Measurements from ENCODE around the gene GPR37L1. TPM values are rescaled to one million over a fixed set of nuclear protein-coding genes. Genes with fewer than 3 reads are reported as not detected.
A peak's percentile ranks its signal among the peaks of the same experiment; 100 is the strongest.

GPR37L1 gene
- total and polyA plus RNA-seq, 2 of the 8 experiments (the other 6 are each of a cell fraction or from before 2014, with no cell fraction given), result 0.13 to 0.23 TPM

DNA sequence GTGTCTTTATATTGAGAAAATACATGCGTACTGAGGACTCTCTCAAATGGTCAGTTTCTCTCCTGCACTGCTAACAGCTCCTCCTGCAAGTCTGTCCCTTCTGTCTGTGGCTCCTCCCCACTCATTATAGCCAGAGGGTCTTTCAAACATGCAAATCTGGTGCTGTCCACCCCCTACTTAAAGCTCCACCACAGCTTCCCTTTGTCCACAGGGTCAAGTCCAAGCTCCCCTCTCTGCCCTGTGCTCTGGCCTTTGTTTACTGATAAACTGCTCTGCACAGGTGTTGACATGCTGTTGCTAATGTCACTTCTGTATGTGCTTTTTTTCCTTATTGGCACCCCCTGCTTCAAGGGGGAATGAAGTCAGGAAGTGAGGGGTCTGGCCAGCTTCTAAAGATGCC is 47.7 kb upstream of the GPR37L1 start:
- Histone ChIP-seq H3K14ac (ENCODE audit: insufficient read length) (no peak overlapping the region), H4K20me1 (replicated peaks in 1 of 2; ENCODE audit: control insufficient read depth in 1 of 2, insufficient read depth in 2 of 2, low read length in 2 of 2) (no peaks in the 10 kb centered on the region), H3K23ac (ENCODE audit: insufficient read length) (no peak overlapping the region), H2AK5ac (ENCODE audit: low read depth, low read length) (no peak overlapping the region), H4K91ac (replicated peaks; ENCODE audit: insufficient read length, low read length) (no peak overlapping the region), H2BK15ac (ENCODE audit: low read length) (no peak overlapping the region), H3K4me1 (replicated peaks in 1 of 4; ENCODE audit: control insufficient read depth in 3 of 4, insufficient read depth in 4 of 4, low read length in 3 of 4) (peaks cover 0 to 4% (median 3%) of the 10 kb centered on the region in 4 experiments; a peak in 4 of 7 replicates), H2BK5ac (ENCODE audit: low read depth, low read length) (0 out of 2 replicates have a peak overlapping the region, but pooled peaks have one; percentile 28), H3K18ac (ENCODE audit: extremely low read depth, low read length) (no peak overlapping the region), H2BK120ac (replicated peaks; ENCODE audit: low read depth, low read length) (no peak overlapping the region), H2BK12ac (ENCODE audit: low read depth, low read length) (no peak overlapping the region), H3K4me3 (ENCODE audit: extremely low read depth in 1 of 4, insufficient read depth in 2 of 4, low read depth in 3 of 4, low read length in 4 of 4) (no peak overlapping the region), H3K79me2 (ENCODE audit: control insufficient read depth in 1 of 2, insufficient read depth in 2 of 2, low read length in 2 of 2) (no peaks in the 10 kb centered on the region), H2AFZ (ENCODE audit: low read length) (peak overlapping the region; percentile 58), H4K5ac (ENCODE audit: insufficient read length, low read depth, low read length) (no peak overlapping the region), H4K8ac (ENCODE audit: extremely low read depth, insufficient read depth, low read length) (no peak overlapping the region), H3K27me3 (replicated peaks in 1 of 4; ENCODE audit: control insufficient read depth in 3 of 4, extremely low read depth in 1 of 4, insufficient read depth in 3 of 4, low read length in 3 of 4) (no peaks in the 10 kb centered on the region), H3K9me3 (ENCODE audit: insufficient read depth in 2 of 2, low read depth in 1 of 2, low read length in 1 of 2) (no peaks in the 10 kb centered on the region), H3K4me2 (ENCODE audit: insufficient read depth in 1 of 2, low read depth in 2 of 2, low read length in 2 of 2) (no peak overlapping the region), H2BK20ac (ENCODE audit: low read length) (0 out of 2 replicates have a peak overlapping the region, but pooled peaks have one; percentile 64), H3K4ac (replicated peaks; ENCODE audit: insufficient read length, low read depth, low read length) (no peak overlapping the region), H3K36me3 (ENCODE audit: control insufficient read depth in 2 of 4, insufficient read depth in 4 of 4, low read length in 3 of 4) (no peaks in the 10 kb centered on the region), H3K9ac (replicated peaks in 1 of 4; ENCODE audit: extremely low read depth in 1 of 4, low read depth in 3 of 4, low read length in 3 of 4) (no peak overlapping the region), H3K79me1 (ENCODE audit: low read depth, low read length) (no peaks in the 10 kb centered on the region), H3K56ac (replicated peaks; ENCODE audit: insufficient read length, low read depth, low read length) (no peak overlapping the region), H3K27ac (ENCODE audit: low read depth, low read length) (no peak overlapping the region), H3K23me2 (ENCODE audit: low read depth, low read length) (no peaks in the 10 kb centered on the region)
- FAIRE-seq (no peak), DNase-seq (ENCODE audit: low read depth in 1 of 2, low spot score in 2 of 2) (no peak)
- ChIA-PET POLR2A (ENCODE audit: partially characterized antibody) (interaction anchor here (0.8 to 2.5 kb wide), 4 partner anchors 11 to 65 kb away, joined by 4 to 15 read pairs (median 4); partner anchors contain the start of gene ELF3), CTCF (ENCODE audit: partially characterized antibody) (interaction anchor here (0.8 to 1.2 kb wide), 8 partner anchors 15 to 179 kb away, joined by 3 to 5 read pairs (median 4); partner anchors contain the start of gene ELF3)
- 67% methylated on average over 1 of the region's 1 CpG; no CpG with 5 or more reads in 1 of the 2 experiments for WGBS, 2 experiments (ENCODE audit: extremely low coverage in 1 of 2, insufficient coverage in 1 of 2, insufficient read length in 1 of 2, insufficient replicate concordance in 2 of 2, low coverage in 1 of 2, low lambda C conversion rate in 2 of 2, missing lambda C conversion rate in 1 of 2)
- TF ChIP-seq CTBP2 (IDR thresholded peaks at IDR 0.05; ENCODE audit: borderline replicate concordance, insufficient read depth, insufficient read length, low read length) (no peak), EZH2 (IDR thresholded peaks at IDR 0.05; ENCODE audit: low read depth, low read length, severe bottlenecking) (no peak), SIN3A (conservative IDR thresholded peaks at IDR 0.05 in 1 of 2, IDR thresholded peaks at IDR 0.05 in 1 of 2; ENCODE audit: low read depth in 1 of 2, low read length in 2 of 2) (no peak), TEAD4 (IDR thresholded peaks at IDR 0.05; ENCODE audit: low read depth, low read length) (no peak), JUN (IDR thresholded peaks at IDR 0.05; ENCODE audit: low read depth, low read length) (no peak), POLR2A (IDR thresholded peaks at IDR 0.05; ENCODE audit: control extremely low read depth in 1 of 2, low read depth in 2 of 2, low read length in 2 of 2) (no peak), CBX8 (IDR thresholded peaks at IDR 0.05; ENCODE audit: borderline replicate concordance, low read depth, low read length) (no peak), EGR1 (IDR thresholded peaks at IDR 0.05; ENCODE audit: borderline replicate concordance, low read depth, low read length) (no peak), HDAC2 (IDR thresholded peaks at IDR 0.05; ENCODE audit: borderline replicate concordance in 1 of 2, low read depth in 2 of 2, low read length in 2 of 2) (no peak), BACH1 (IDR thresholded peaks at IDR 0.05; ENCODE audit: low read length) (no peak)
- TF ChIP-seq, protein P1, sequence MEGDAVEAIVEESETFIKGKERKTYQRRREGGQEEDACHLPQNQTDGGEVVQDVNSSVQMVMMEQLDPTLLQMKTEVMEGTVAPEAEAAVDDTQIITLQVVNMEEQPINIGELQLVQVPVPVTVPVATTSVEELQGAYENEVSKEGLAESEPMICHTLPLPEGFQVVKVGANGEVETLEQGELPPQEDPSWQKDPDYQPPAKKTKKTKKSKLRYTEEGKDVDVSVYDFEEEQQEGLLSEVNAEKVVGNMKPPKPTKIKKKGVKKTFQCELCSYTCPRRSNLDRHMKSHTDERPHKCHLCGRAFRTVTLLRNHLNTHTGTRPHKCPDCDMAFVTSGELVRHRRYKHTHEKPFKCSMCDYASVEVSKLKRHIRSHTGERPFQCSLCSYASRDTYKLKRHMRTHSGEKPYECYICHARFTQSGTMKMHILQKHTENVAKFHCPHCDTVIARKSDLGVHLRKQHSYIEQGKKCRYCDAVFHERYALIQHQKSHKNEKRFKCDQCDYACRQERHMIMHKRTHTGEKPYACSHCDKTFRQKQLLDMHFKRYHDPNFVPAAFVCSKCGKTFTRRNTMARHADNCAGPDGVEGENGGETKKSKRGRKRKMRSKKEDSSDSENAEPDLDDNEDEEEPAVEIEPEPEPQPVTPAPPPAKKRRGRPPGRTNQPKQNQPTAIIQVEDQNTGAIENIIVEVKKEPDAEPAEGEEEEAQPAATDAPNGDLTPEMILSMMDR (IDR thresholded peaks at IDR 0.05; ENCODE audit: control extremely low read depth in 1 of 3, insufficient read depth in 1 of 3, low read depth in 1 of 3, low read length in 3 of 3), result no peak
